A549 (cell line): ENCODE results near the gene NUDC.

Source experiments
- CTCF ChIP-seq: fragments of >200 bp; sonication (Bioruptor Twin); formaldehyde crosslinking; IDR thresholded peaks from 3 replicates; pipeline ENCODE4 v1.5.1; 2016
- EP300 ChIP-seq, 2 experiments: fragments of >200 bp; sonication (Bioruptor Twin); formaldehyde crosslinking; IDR thresholded peaks; 2 replicates in 1 of 2; 3 replicates in 1 of 2; pipeline ENCODE4 v1.6.1; 2016 to 2017
- JUN ChIP-seq, 2 experiments: fragments of >200 bp; sonication (Bioruptor Twin); formaldehyde crosslinking; IDR thresholded peaks; 2 replicates in 1 of 2; 3 replicates in 1 of 2; pipeline ENCODE4 v1.6.1; 2016 to 2017
- KDM5A ChIP-seq: fragments of 200-600 bp; sonication (generic); IDR thresholded peaks from 2 replicates; pipeline ENCODE4 v1.6.1; 2016; ENCODE audit warnings: antibody characterized with exemption, mild to moderate bottlenecking
- MAFK ChIP-seq: fragments of 450-650 bp; IDR thresholded peaks from 2 replicates; pipeline ENCODE4 v1.6.1; 2014; ENCODE audit not compliant: partially characterized antibody
- NFE2L2 ChIP-seq: fragments of 150-350 bp; conservative IDR thresholded peaks from 2 replicates; pipeline ENCODE4 v1.6.1; 2014; ENCODE audit warnings: low read length
- NPAS2 ChIP-seq: fragments of 250-450 bp; sonication (Bioruptor Pico); IDR thresholded peaks from 2 replicates; pipeline ENCODE4 v1.8.0; 2022; ENCODE audit warnings: mild to moderate bottlenecking, moderate library complexity, borderline replicate concordance
- NR3C1 ChIP-seq: fragments of >200 bp; sonication (Bioruptor Twin); formaldehyde crosslinking; IDR thresholded peaks from 3 replicates; pipeline ENCODE4 v1.6.1; 2017
- POLR2A ChIP-seq: IDR thresholded peaks from 2 replicates; pipeline ENCODE4 v1.6.1; 2012; ENCODE audit warnings: mild to moderate bottlenecking, low read length
- TF ChIP-seq, protein P1 (sequence below): IDR thresholded peaks from 2 replicates; pipeline ENCODE4 v1.6.1; 2012
- TF ChIP-seq, protein P2 (sequence below): IDR thresholded peaks from 2 replicates; pipeline ENCODE4 v1.6.1; 2012
- TF ChIP-seq, protein P3 (sequence below): fragments of 200-600 bp; sonication (generic); IDR thresholded peaks from 2 replicates; pipeline ENCODE4 v1.6.1; 2016; ENCODE audit warnings: antibody characterized with exemption, mild to moderate bottlenecking, moderate library complexity

DNA sequence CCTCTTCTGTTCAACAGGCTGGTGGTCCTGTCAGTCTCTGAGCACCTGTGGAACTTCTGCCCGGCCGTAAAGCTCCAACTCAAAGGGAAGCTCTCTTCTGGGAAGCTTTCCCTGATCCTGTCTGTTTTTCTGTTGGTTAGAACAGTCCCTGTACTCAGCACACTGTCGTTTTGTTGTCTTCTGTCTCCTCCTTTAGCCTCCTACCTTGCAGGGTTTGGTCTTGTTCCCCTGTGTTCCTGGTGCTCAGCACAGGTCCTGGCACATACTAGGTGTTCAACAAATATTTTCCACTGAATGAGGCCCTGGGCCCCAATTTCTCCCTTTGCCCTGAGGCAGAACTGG lies 39.1 kb downstream of the NUDC start:
- TF ChIP-seq, protein P1, sequence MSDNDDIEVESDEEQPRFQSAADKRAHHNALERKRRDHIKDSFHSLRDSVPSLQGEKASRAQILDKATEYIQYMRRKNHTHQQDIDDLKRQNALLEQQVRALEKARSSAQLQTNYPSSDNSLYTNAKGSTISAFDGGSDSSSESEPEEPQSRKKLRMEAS: no peak
- TF ChIP-seq CTCF: no peak
- no peak for TF ChIP-seq POLR2A
- TF ChIP-seq NR3C1: no peak
- TF ChIP-seq EP300 (IDR thresholded peaks at IDR 0.05): no peak
- no peak for TF ChIP-seq MAFK
- no peak for TF ChIP-seq KDM5A
- TF ChIP-seq, protein P2, sequence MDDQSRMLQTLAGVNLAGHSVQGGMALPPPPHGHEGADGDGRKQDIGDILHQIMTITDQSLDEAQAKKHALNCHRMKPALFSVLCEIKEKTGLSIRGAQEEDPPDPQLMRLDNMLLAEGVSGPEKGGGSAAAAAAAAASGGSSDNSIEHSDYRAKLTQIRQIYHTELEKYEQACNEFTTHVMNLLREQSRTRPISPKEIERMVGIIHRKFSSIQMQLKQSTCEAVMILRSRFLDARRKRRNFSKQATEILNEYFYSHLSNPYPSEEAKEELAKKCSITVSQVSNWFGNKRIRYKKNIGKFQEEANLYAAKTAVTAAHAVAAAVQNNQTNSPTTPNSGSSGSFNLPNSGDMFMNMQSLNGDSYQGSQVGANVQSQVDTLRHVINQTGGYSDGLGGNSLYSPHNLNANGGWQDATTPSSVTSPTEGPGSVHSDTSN: no peak
- no peak for TF ChIP-seq NPAS2 (CRISPR knock-in tag)
- no peak for TF ChIP-seq JUN (IDR thresholded peaks at IDR 0.05)
- no peak for TF ChIP-seq NFE2L2
- TF ChIP-seq, protein P3, sequence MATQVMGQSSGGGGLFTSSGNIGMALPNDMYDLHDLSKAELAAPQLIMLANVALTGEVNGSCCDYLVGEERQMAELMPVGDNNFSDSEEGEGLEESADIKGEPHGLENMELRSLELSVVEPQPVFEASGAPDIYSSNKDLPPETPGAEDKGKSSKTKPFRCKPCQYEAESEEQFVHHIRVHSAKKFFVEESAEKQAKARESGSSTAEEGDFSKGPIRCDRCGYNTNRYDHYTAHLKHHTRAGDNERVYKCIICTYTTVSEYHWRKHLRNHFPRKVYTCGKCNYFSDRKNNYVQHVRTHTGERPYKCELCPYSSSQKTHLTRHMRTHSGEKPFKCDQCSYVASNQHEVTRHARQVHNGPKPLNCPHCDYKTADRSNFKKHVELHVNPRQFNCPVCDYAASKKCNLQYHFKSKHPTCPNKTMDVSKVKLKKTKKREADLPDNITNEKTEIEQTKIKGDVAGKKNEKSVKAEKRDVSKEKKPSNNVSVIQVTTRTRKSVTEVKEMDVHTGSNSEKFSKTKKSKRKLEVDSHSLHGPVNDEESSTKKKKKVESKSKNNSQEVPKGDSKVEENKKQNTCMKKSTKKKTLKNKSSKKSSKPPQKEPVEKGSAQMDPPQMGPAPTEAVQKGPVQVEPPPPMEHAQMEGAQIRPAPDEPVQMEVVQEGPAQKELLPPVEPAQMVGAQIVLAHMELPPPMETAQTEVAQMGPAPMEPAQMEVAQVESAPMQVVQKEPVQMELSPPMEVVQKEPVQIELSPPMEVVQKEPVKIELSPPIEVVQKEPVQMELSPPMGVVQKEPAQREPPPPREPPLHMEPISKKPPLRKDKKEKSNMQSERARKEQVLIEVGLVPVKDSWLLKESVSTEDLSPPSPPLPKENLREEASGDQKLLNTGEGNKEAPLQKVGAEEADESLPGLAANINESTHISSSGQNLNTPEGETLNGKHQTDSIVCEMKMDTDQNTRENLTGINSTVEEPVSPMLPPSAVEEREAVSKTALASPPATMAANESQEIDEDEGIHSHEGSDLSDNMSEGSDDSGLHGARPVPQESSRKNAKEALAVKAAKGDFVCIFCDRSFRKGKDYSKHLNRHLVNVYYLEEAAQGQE: no peak
